NB4 (cell line): ENCODE results near the gene KIF24.
"Not testable (repeated sequence)": the region's sequence is repeated elsewhere in the genome, so short reads cannot be mapped to it uniquely, and the experiment has no call there.

Experiments used
- DNase-seq: peaks from one replicate; pipeline ENCODE4 v3.0.0; 2010; ENCODE audit warnings: low read depth
- H3K4me3 ChIP-seq: one replicate; pipeline ENCODE4 v1.5.1; 2011; ENCODE audit warnings: mild to moderate bottlenecking, low read depth, low read length, moderate library complexity
- CTCF ChIP-seq: IDR thresholded peaks from one replicate; pipeline ENCODE4 v1.5.1; 2012; ENCODE audit warnings: low read depth, low read length
- MAX ChIP-seq: IDR thresholded peaks from 2 replicates; pipeline ENCODE4 v1.6.1; 2011; ENCODE audit warnings: low read depth, low read length
- MYC ChIP-seq: IDR thresholded peaks from 2 replicates; pipeline ENCODE4 v1.6.1; 2011; ENCODE audit warnings: low read depth, low read length
- POLR2A ChIP-seq: IDR thresholded peaks from 2 replicates; pipeline ENCODE4 v1.6.1; 2011; ENCODE audit warnings: mild to moderate bottlenecking; ENCODE audit not compliant: insufficient read length; ENCODE audit errors: extremely low read depth

The KIF24 gene

GRCh38 chr9:34370970-34371880, 42.2 kb upstream of the KIF24 start:
- no peak overlapping the region for H3K4me3 ChIP-seq

GRCh38 chr9:34370335-34370969, 41.4 kb upstream of the KIF24 start:
- no peak overlapping the region for H3K4me3 ChIP-seq
- no peak for DNase-seq
- TF ChIP-seq MYC (no peak), CTCF (no peak), POLR2A (no peak)

More at GRCh38 chr9:34370970-34371880, 42.2 kb upstream of the KIF24 start:
- TF ChIP-seq POLR2A = no peak
- no peak for TF ChIP-seq MYC
- no peak for TF ChIP-seq CTCF
- DNase-seq = no peak

- no peak for TF ChIP-seq POLR2A
- TF ChIP-seq MAX = no peak
- no peak for TF ChIP-seq CTCF
- no peak overlapping the region for H3K4me3 ChIP-seq
- no peak for DNase-seq
Observed at GRCh38 chr9:34369636-34370035, 40.6 kb upstream of the KIF24 start.

- not testable (repeated sequence) for DNase-seq
Observed at GRCh38 chr9:34368796-34369195, 39.7 kb upstream of the KIF24 start.

GRCh38 chr9:34367751-34368410, 38.8 kb upstream of the KIF24 start:
- not testable (repeated sequence) for DNase-seq, H3K4me3 ChIP-seq

More at GRCh38 chr9:34368796-34369195, 39.7 kb upstream of the KIF24 start:
- H3K4me3 ChIP-seq = not testable (repeated sequence)

GRCh38 chr9:34366365-34366764, 37.3 kb upstream of the KIF24 start:
- no peak overlapping the region for H3K4me3 ChIP-seq
- TF ChIP-seq MAX = no peak
- no peak for TF ChIP-seq MYC
- TF ChIP-seq CTCF = no peak
- TF ChIP-seq POLR2A = no peak
- DNase-seq = no peak

GRCh38 chr9:34365282-34365681, 36.2 kb upstream of the KIF24 start:
- TF ChIP-seq POLR2A (no peak), MYC (no peak), CTCF (no peak), MAX (no peak)

More at GRCh38 chr9:34365282-34365681, 36.2 kb upstream of the KIF24 start:
- no peak overlapping the region for H3K4me3 ChIP-seq
- no peak for DNase-seq
